ENCODE data around the gene SYTL1. TPM values are rescaled to one million over a fixed set of nuclear protein-coding genes. Genes with fewer than 3 reads are reported as not detected.
A peak's percentile ranks its signal among the peaks of the same experiment; 100 is the strongest.

The SYTL1 gene
- total RNA-seq, 2 donors from 2014 or later: 6.7 to 7.5 TPM

DNA sequence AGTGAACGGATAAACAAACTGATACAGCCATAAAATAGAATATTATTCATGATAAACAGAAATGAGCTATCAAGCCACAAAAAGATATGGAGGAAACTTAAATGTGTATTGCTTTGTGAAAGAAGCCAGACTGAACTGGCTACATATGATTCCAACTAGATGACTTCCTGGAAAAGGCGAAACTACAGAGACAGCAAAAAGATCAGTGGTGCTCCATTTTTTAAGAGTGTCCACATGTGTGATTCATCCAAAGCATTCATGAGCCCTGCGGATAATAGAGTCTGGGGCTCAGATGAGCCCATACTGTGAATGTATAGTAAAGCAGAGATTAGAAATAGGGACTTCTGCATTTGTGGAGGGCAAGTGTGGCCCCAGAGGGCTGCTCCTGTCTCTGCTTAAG is 27.7 kb upstream of the SYTL1 start:
- Mint-ChIP-seq H3K27ac (no peak overlapping the region), H3K4me3 (no peak overlapping the region), H3K9me3 (no peaks in the 10 kb centered on the region), H3K36me3 (ENCODE audit: low read depth) (no peaks in the 10 kb centered on the region), H3K4me1 (peaks cover 5% of the 10 kb centered on the region), H3K27me3 (ENCODE audit: insufficient read depth) (no peaks in the 10 kb centered on the region)
- Histone ChIP-seq H3K4me1 (ENCODE audit: control insufficient read depth, insufficient read depth, low read length) (no peaks in the 10 kb centered on the region), H3K4me3 (ENCODE audit: low read length) (no peak overlapping the region), H3K9ac (ENCODE audit: extremely low read depth, low read length, poor library complexity, severe bottlenecking) (no peak overlapping the region), H3K9me3 (ENCODE audit: control insufficient read depth, low read length) (no peaks in the 10 kb centered on the region), H3K27ac (ENCODE audit: low read depth, low read length) (no peak overlapping the region), H3K27me3 (ENCODE audit: control insufficient read depth, insufficient read depth, low read length, poor library complexity, severe bottlenecking) (no peaks in the 10 kb centered on the region), H3K36me3 (ENCODE audit: control insufficient read depth, insufficient read depth, low read length) (no peaks in the 10 kb centered on the region)
- 96 to 97% methylated on average over 2 to 3 of the region's 3 CpGs for WGBS, 2 experiments (ENCODE audit: insufficient coverage in 1 of 2, insufficient read length in 1 of 2)
- TF ChIP-seq, protein P1, sequence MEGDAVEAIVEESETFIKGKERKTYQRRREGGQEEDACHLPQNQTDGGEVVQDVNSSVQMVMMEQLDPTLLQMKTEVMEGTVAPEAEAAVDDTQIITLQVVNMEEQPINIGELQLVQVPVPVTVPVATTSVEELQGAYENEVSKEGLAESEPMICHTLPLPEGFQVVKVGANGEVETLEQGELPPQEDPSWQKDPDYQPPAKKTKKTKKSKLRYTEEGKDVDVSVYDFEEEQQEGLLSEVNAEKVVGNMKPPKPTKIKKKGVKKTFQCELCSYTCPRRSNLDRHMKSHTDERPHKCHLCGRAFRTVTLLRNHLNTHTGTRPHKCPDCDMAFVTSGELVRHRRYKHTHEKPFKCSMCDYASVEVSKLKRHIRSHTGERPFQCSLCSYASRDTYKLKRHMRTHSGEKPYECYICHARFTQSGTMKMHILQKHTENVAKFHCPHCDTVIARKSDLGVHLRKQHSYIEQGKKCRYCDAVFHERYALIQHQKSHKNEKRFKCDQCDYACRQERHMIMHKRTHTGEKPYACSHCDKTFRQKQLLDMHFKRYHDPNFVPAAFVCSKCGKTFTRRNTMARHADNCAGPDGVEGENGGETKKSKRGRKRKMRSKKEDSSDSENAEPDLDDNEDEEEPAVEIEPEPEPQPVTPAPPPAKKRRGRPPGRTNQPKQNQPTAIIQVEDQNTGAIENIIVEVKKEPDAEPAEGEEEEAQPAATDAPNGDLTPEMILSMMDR (conservative IDR thresholded peaks at IDR 0.05): no peak
- DNase-seq: peak; percentile 28

DNA sequence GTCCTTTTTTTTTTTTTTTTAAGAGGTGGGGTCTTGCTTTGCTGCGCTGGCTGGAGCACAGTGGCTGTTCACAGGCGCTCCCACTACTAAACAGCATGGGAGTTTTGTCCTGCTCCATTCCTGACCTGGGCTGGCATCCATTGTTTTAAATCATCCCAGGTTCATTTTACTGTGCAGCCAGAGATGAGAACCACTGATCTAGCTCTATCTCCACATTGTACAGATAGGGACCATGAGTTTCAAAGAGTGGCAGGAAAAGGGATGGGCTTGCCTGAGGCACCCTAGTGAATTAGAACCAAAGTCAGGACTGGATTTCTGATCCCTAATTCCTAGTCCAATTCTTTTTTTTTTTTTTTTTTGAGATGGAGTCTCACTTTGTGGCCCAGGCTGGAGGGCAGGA is 27.1 kb upstream of the SYTL1 start:
- Mint-ChIP-seq H3K4me1 (peaks cover 5% of the 10 kb centered on the region), H3K4me3 (no peak overlapping the region), H3K9me3 (no peaks in the 10 kb centered on the region), H3K27me3 (ENCODE audit: insufficient read depth) (no peaks in the 10 kb centered on the region), H3K27ac (no peak overlapping the region), H3K36me3 (ENCODE audit: low read depth) (no peaks in the 10 kb centered on the region)
- H3K36me3 ChIP-seq (ENCODE audit: control insufficient read depth, insufficient read depth, low read length): no peaks in the 10 kb centered on the region
- DNase-seq: peak; percentile 35
- H3K4me1 ChIP-seq (ENCODE audit: control insufficient read depth, insufficient read depth, low read length): no peaks in the 10 kb centered on the region
- TF ChIP-seq, protein P1 (conservative IDR thresholded peaks at IDR 0.05): no peak
- H3K4me3 ChIP-seq (ENCODE audit: low read length): no peak overlapping the region
- 95% methylated on average over 2 of the region's 2 CpGs; no CpG with 5 or more reads in 1 of the 2 experiments for WGBS, 2 experiments (ENCODE audit: insufficient coverage in 1 of 2, insufficient read length in 1 of 2)
- no peak overlapping the region for H3K27ac ChIP-seq (ENCODE audit: low read depth, low read length)
- no peak overlapping the region for H3K9ac ChIP-seq (ENCODE audit: extremely low read depth, low read length, poor library complexity, severe bottlenecking)
- no peaks in the 10 kb centered on the region for H3K9me3 ChIP-seq (ENCODE audit: control insufficient read depth, low read length)
- no peaks in the 10 kb centered on the region for H3K27me3 ChIP-seq (ENCODE audit: control insufficient read depth, insufficient read depth, low read length, poor library complexity, severe bottlenecking)

DNA sequence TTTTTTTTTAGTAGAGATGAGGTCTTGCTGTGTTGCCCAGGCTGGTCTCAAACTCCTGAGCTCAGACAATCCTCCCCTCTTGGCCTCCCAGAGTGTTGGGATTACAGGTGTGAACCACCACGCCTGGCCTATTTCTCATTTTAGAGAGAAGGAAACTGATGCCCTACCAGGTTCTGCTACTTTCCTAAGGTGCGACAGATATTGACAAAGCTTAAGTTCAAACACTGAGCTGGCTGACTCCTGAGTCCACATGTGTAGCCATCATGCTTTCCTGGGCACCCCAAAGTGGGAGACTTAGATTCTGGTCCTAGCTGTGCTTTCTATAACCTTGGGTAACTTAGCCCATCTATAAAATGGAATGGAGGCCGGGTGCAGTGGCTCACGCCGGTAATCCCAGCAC is 25.0 kb upstream of the SYTL1 start:
- no peaks in the 10 kb centered on the region for H3K27me3 ChIP-seq (ENCODE audit: control insufficient read depth, insufficient read depth, low read length, poor library complexity, severe bottlenecking)
- no peaks in the 10 kb centered on the region for H3K36me3 ChIP-seq (ENCODE audit: control insufficient read depth, insufficient read depth, low read length)
- H3K9ac ChIP-seq (ENCODE audit: extremely low read depth, low read length, poor library complexity, severe bottlenecking): no peak overlapping the region
- 91 to 93% methylated on average over 5 of the region's 5 CpGs for WGBS, 2 experiments (ENCODE audit: insufficient coverage in 1 of 2, insufficient read length in 1 of 2)
- DNase-seq: peak; percentile 23
- TF ChIP-seq, protein P1 (conservative IDR thresholded peaks at IDR 0.05): no peak
- Mint-ChIP-seq H3K27me3 (ENCODE audit: insufficient read depth) (no peaks in the 10 kb centered on the region), H3K4me1 (peaks cover 5% of the 10 kb centered on the region), H3K36me3 (ENCODE audit: low read depth) (no peaks in the 10 kb centered on the region), H3K4me3 (no peak overlapping the region), H3K9me3 (no peaks in the 10 kb centered on the region), H3K27ac (no peak overlapping the region)
- no peak overlapping the region for H3K4me3 ChIP-seq (ENCODE audit: low read length)
- H3K4me1 ChIP-seq (ENCODE audit: control insufficient read depth, insufficient read depth, low read length): no peaks in the 10 kb centered on the region
- no peaks in the 10 kb centered on the region for H3K9me3 ChIP-seq (ENCODE audit: control insufficient read depth, low read length)
- H3K27ac ChIP-seq (ENCODE audit: low read depth, low read length): no peak overlapping the region
